ENCODE results near the gene PGBD5.

Gene PGBD5

GRCh38 chr1:230284891-230285290 is 141.2 kb downstream of the PGBD5 start:
- in situ Hi-C loops (cut with HindIII; ENCODE audit: low sequenced_read_pairs) = no loop called here

- in situ Hi-C loops (cut with HindIII; ENCODE audit: low sequenced_read_pairs) = no loop called here
Observed at GRCh38 chr1:230283678-230284077, 142.5 kb downstream of the PGBD5 start.

GRCh38 chr1:230282157-230282556 is 144.0 kb downstream of the PGBD5 start:
- in situ Hi-C loops (cut with HindIII; ENCODE audit: low sequenced_read_pairs) = no loop called here

- in situ Hi-C loops (cut with HindIII; ENCODE audit: low sequenced_read_pairs) = no loop called here
Observed at GRCh38 chr1:230281556-230281955, 144.6 kb downstream of the PGBD5 start.

- in situ Hi-C loops (cut with HindIII; ENCODE audit: low sequenced_read_pairs) = no loop called here
Observed at GRCh38 chr1:230280906-230281413, 145.2 kb downstream of the PGBD5 start.

- in situ Hi-C loops (cut with HindIII; ENCODE audit: low sequenced_read_pairs) = no loop called here
Observed at GRCh38 chr1:230280054-230280795, 145.9 kb downstream of the PGBD5 start.

- in situ Hi-C loops (cut with HindIII; ENCODE audit: low sequenced_read_pairs) = no loop called here
Observed at GRCh38 chr1:230279583-230279945, 146.6 kb downstream of the PGBD5 start.

GRCh38 chr1:230278871-230279582 is 147.1 kb downstream of the PGBD5 start:
- in situ Hi-C loops (cut with HindIII; ENCODE audit: low sequenced_read_pairs) = no loop called here

GRCh38 chr1:230278376-230278775 is 147.8 kb downstream of the PGBD5 start:
- in situ Hi-C loops (cut with HindIII; ENCODE audit: low sequenced_read_pairs) = no loop called here

- in situ Hi-C loops (cut with HindIII; ENCODE audit: low sequenced_read_pairs) = no loop called here
Observed at GRCh38 chr1:230277201-230278025, 148.7 kb downstream of the PGBD5 start.

- in situ Hi-C loops (cut with HindIII; ENCODE audit: low sequenced_read_pairs) = no loop called here
Observed at GRCh38 chr1:230276401-230276800, 149.7 kb downstream of the PGBD5 start.

GRCh38 chr1:230274254-230274653 is 151.9 kb downstream of the PGBD5 start:
- in situ Hi-C loops (cut with HindIII; ENCODE audit: low sequenced_read_pairs) = no loop called here

GRCh38 chr1:230273141-230273710 is 152.9 kb downstream of the PGBD5 start:
- in situ Hi-C loops (cut with HindIII; ENCODE audit: low sequenced_read_pairs) = no loop called here

GRCh38 chr1:230272557-230272956 is 153.6 kb downstream of the PGBD5 start:
- in situ Hi-C loops (cut with HindIII; ENCODE audit: low sequenced_read_pairs) = no loop called here

GRCh38 chr1:230271300-230272035 is 154.7 kb downstream of the PGBD5 start:
- in situ Hi-C loops (cut with HindIII; ENCODE audit: low sequenced_read_pairs) = no loop called here

GRCh38 chr1:230270559-230271281 is 155.4 kb downstream of the PGBD5 start:
- in situ Hi-C loops (cut with HindIII; ENCODE audit: low sequenced_read_pairs) = no loop called here

- in situ Hi-C loops (cut with HindIII; ENCODE audit: low sequenced_read_pairs) = no loop called here
Observed at GRCh38 chr1:230270185-230270558, 156.0 kb downstream of the PGBD5 start.

- in situ Hi-C loops (cut with HindIII; ENCODE audit: low sequenced_read_pairs) = no loop called here
Observed at GRCh38 chr1:230268371-230269170, 157.6 kb downstream of the PGBD5 start.

All from DLD1 (cell line).